A673 (cell line): Measurements from ENCODE around the gene CAPZB. TPM values are rescaled to one million over a fixed set of nuclear protein-coding genes. Genes with fewer than 3 reads are reported as not detected.

Experiments
- BruUV-seq: library from RNA; stranded (reverse); fragments of 400-500 nt; replicated peaks from 2 replicates; lab custom pipeline; 2021; lab: Mats Ljungman, UMichigan
- CTCF ChIA-PET: fragments of 300-600 bp; sonication (Branson Sonifier 250); formaldehyde crosslinking; loops from one replicate; lab custom pipeline; 2022; ENCODE audit warnings: antibody characterized with exemption; lab: Charles Lee
- POLR2A ChIA-PET: fragments of 300-600 bp; sonication (Branson Sonifier 250); formaldehyde crosslinking; loops from one replicate; lab custom pipeline; 2022; ENCODE audit warnings: antibody characterized with exemption; ENCODE audit not compliant: low non-redundant PET; lab: Charles Lee
- DNase-seq: peaks from one replicate; pipeline ENCODE4 v3.0.0-alpha.2; 2015; ENCODE audit warnings: low spot score
- H3K27ac ChIP-seq: fragments of 200-600 bp; sonication (generic); 2 replicates; pipeline ENCODE4 v1.5.1; 2016; ENCODE audit warnings: mixed run types, low read depth, mild to moderate bottlenecking, mixed read lengths, antibody characterized with exemption, low read length; ENCODE audit not compliant: poor library complexity, severe bottlenecking
- H3K27me3 ChIP-seq: fragments of 200-600 bp; sonication (generic); replicated peaks from 2 replicates; pipeline ENCODE4 v1.6.1; 2017; ENCODE audit warnings: mixed run types, low read depth, mild to moderate bottlenecking, mixed read lengths, antibody characterized with exemption, low read length; ENCODE audit not compliant: insufficient read depth, poor library complexity
- H3K36me3 ChIP-seq: fragments of 200-600 bp; sonication (generic); 2 replicates; pipeline ENCODE4 v1.6.1; 2016; ENCODE audit warnings: mixed run types, mild to moderate bottlenecking, mixed read lengths, antibody characterized with exemption, low read length; ENCODE audit not compliant: insufficient read depth, poor library complexity, severe bottlenecking
- H3K4me1 ChIP-seq: fragments of 200-600 bp; sonication (generic); 2 replicates; pipeline ENCODE4 v1.6.1; 2017; ENCODE audit warnings: mixed run types, mild to moderate bottlenecking, mixed read lengths, antibody characterized with exemption, low read length; ENCODE audit not compliant: insufficient read depth, poor library complexity, severe bottlenecking
- H3K4me3 ChIP-seq: fragments of 200-600 bp; sonication (generic); 2 replicates; pipeline ENCODE4 v1.5.1; 2016; ENCODE audit warnings: low read depth, mixed run types, mild to moderate bottlenecking, mixed read lengths, low read length; ENCODE audit not compliant: poor library complexity, severe bottlenecking
- H3K9me3 ChIP-seq: fragments of 200-600 bp; sonication (generic); 2 replicates; pipeline ENCODE4 v1.6.1; 2016; ENCODE audit warnings: mixed run types, low read depth, mild to moderate bottlenecking, mixed read lengths, antibody characterized with exemption, low read length; ENCODE audit not compliant: poor library complexity, severe bottlenecking
- CTCF ChIP-seq: fragments of 300-800, 200-600 bp; sonication (generic); conservative IDR thresholded peaks from 2 replicates; pipeline ENCODE4 v1.5.1; 2017; ENCODE audit warnings: low read depth, mild to moderate bottlenecking, antibody characterized with exemption, low read length, moderate library complexity, mixed read lengths
- EZH2 ChIP-seq: fragments of 200-600 bp; sonication (generic); IDR thresholded peaks from 2 replicates; pipeline ENCODE4 v1.6.1; 2017; ENCODE audit warnings: borderline replicate concordance, low read depth, mild to moderate bottlenecking, mixed read lengths, antibody characterized with exemption, low read length; ENCODE audit not compliant: poor library complexity, severe bottlenecking
- intact Hi-C: fragments of 100-400 bp; cut with micrococcal nuclease; formaldehyde crosslinking; loops from one replicate; pipeline ENCODE4 v1.10.0; 2022; ENCODE audit not compliant: unreplicated experiment
- total RNA-seq: library from RNA; stranded (reverse); gene quantifications from 2 replicates; pipeline ENCODE4 v1.2.3, GENCODE V29; 2021

The CAPZB gene
- total RNA-seq, 1 experiment from 2014 or later = 214 TPM

GRCh38 chr1:19358710-19359109 lies 126.6 kb downstream of the CAPZB start:
- H3K27ac ChIP-seq = no peak overlapping the region
- DNase-seq = no peak
- H3K36me3 ChIP-seq = peaks cover 13% of the 10 kb centered on the region
- no peaks in the 10 kb centered on the region for H3K27me3 ChIP-seq
- CTCF ChIA-PET = no interaction called here
- no peak overlapping the region for H3K4me3 ChIP-seq
- no peaks in the 10 kb centered on the region for H3K9me3 ChIP-seq
- intact Hi-C loops = no loop called here
- no peak for TF ChIP-seq CTCF
- no peak for TF ChIP-seq EZH2
- H3K4me1 ChIP-seq = no peaks in the 10 kb centered on the region
- POLR2A ChIA-PET = no interaction called here
- no TSS peak for BruUV-seq

- POLR2A ChIA-PET = no interaction called here
- intact Hi-C loops = no loop called here
- H3K36me3 ChIP-seq = peaks cover 13% of the 10 kb centered on the region
- no peaks in the 10 kb centered on the region for H3K27me3 ChIP-seq
- H3K27ac ChIP-seq = no peak overlapping the region
- no TSS peak for BruUV-seq
- CTCF ChIA-PET = no interaction called here
- DNase-seq = no peak
- no peaks in the 10 kb centered on the region for H3K4me1 ChIP-seq
- H3K4me3 ChIP-seq = no peak overlapping the region
- TF ChIP-seq EZH2 (no peak), CTCF (no peak)
- H3K9me3 ChIP-seq = no peaks in the 10 kb centered on the region
These were observed 127.9 kb downstream of the CAPZB start for GRCh38 chr1:19357299-19357986.

GRCh38 chr1:19356266-19356665 lies 129.1 kb downstream of the CAPZB start:
- H3K27ac ChIP-seq = no peak overlapping the region
- intact Hi-C loops = no loop called here
- no peak for DNase-seq
- H3K27me3 ChIP-seq = no peaks in the 10 kb centered on the region
- H3K9me3 ChIP-seq = no peaks in the 10 kb centered on the region
- BruUV-seq = no TSS peak
- H3K36me3 ChIP-seq = peaks cover 13% of the 10 kb centered on the region
- H3K4me1 ChIP-seq = no peaks in the 10 kb centered on the region
- ChIA-PET CTCF (no interaction called here), POLR2A (no interaction called here)
- no peak for TF ChIP-seq EZH2
- TF ChIP-seq CTCF = no peak
- no peak overlapping the region for H3K4me3 ChIP-seq
